Measurements from ENCODE around the gene MZT1.
A peak's percentile ranks its signal among the peaks of the same experiment; 100 is the strongest.

Gene MZT1

DNA sequence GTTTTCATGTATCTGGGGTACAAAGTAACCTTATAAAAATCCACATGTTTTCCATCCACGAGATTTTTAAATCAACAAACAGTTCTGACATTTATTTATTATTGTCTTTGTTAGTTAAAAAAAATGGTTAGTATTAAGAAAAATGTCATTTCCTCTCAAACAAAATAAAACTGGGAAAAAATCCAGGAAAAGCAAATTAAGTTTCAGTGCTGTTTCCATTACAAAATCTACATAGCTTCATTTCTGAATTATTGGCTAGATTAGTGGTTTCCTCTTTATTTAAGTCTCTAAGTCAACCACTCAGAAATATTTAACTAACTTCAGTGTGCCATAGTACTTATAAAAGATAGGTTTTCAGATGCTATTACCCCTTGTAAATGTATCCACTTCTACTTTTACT, 49.1 kb downstream of the MZT1 start:
- DNase-seq, result no peak

DNA sequence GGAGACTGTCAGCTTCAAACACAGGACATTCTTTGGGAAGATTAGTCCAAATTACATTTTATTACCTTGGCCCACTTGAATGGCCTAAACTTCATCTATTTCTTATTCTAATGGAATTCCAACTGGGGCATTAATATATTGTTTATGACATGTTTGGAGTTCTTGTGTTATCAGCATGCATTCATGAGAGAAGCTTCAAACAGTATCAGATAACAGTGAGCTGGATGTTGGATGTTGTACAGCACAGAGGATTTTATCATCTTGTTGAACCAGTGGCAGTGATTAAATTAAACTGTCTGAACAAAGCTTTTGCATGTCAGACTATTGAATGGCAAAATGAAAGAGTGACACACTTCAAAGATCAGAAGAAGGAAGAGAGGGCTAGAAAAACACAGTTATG, 50.0 kb downstream of the MZT1 start:
- DNase-seq, result peak; percentile 75

DNA sequence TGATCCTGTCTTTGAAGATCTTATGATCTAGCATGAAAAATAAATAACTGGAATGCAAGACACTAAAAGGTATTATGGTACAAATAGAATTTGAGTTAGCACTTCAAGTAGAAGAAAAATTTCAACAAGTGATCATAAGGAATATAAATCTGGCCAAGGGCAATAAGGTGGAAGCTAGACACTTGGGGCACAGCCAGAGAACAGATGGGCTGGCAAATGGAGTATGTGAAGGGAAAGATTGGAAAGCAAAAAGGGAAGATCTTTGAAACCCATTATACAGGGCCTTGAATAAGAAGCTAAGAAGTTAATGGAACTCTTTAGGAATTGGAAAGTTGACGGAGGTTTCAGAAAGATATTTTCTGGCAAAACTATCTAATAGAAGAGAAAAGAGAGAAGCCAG, 61.0 kb downstream of the MZT1 start:
- DNase-seq, result no peak

DNA sequence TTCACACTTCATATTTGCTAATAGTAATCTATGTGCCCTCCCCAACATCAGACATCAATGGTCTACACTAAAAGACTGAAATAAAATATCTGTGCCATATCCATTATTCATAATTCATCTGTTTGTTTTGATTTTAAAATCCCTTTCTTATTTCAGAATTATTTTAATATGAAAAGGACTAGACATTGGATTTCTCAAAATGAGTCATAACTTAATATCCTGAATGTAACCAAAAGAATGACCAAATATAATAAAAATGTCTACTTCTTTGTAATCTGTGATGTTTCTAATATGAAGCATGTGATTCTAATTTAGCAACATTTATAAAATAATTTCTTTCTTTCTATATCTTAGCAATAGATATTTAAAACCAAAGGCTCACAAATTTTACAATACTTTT, 64.9 kb downstream of the MZT1 start:
- DNase-seq, result no peak

All from NCI-H146 (cell line).